ENCODE measurements around the gene CPLX3. TPM values are rescaled to one million over a fixed set of nuclear protein-coding genes. Genes with fewer than 3 reads are reported as not detected.

The CPLX3 gene
- total and polyA plus RNA-seq, 10 of the 15 experiments (the other 5 are each of a cell fraction or from before 2014, with no cell fraction given), result 0.02 to 0.04 TPM; not detected in 8

GRCh38 chr15:74780523-74781430, 45.6 kb upstream of the CPLX3 start (continued):
- TF ChIP-seq IRF4 (IDR thresholded peaks at IDR 0.05; ENCODE audit: low read depth, low read length) (no peak), ATF3 (IDR thresholded peaks at IDR 0.05; ENCODE audit: borderline replicate concordance, extremely low read depth, low read depth, low read length) (no peak), SIN3A (IDR thresholded peaks at IDR 0.05; ENCODE audit: low read depth, low read length) (no peak), RAD51 (IDR thresholded peaks at IDR 0.05) (peak; percentile 48; the same call in 1 of the 2 replicates), MYB (IDR thresholded peaks at IDR 0.05; ENCODE audit: borderline replicate concordance, low read depth, low read length) (no peak), MEF2B (IDR thresholded peaks at IDR 0.05; ENCODE audit: partially characterized antibody, poor library complexity, severe bottlenecking) (no peak), CBX3 (IDR thresholded peaks at IDR 0.05; ENCODE audit: borderline replicate concordance, low read depth) (no peak), CREB1 (IDR thresholded peaks at IDR 0.05; ENCODE audit: low read depth) (no peak), CUX1 (IDR thresholded peaks at IDR 0.05; ENCODE audit: insufficient replicate concordance, low read depth, low read length) (no peak), BACH1 (IDR thresholded peaks at IDR 0.05; ENCODE audit: borderline replicate concordance) (no peak), GABPA (IDR thresholded peaks at IDR 0.05; ENCODE audit: low read depth) (no peak), HDGF (IDR thresholded peaks at IDR 0.05) (peak; percentile 98), SP1 (IDR thresholded peaks at IDR 0.05; ENCODE audit: low read depth, low read length) (no peak), CBFB (IDR thresholded peaks at IDR 0.05; ENCODE audit: low read depth) (0 out of 2 replicates have a peak, but pooled peaks have one; percentile 26), RBBP5 (conservative IDR thresholded peaks at IDR 0.05) (no peak), MLLT1 (IDR thresholded peaks at IDR 0.05) (peak; percentile 52; the same call in 1 of the 2 replicates), ZBTB4 (CRISPR knock-in tag; IDR thresholded peaks at IDR 0.05) (no peak), DPF2 (IDR thresholded peaks at IDR 0.05) (0 out of 2 replicates have a peak, but pooled peaks have one; percentile 15)

All from GM12878 (cell line).